ENCODE measurements around the gene PLAAT3. TPM values are rescaled to one million over a fixed set of nuclear protein-coding genes. Genes with fewer than 3 reads are reported as not detected.
"Not testable (repeated sequence)": the region's sequence is repeated elsewhere in the genome, so short reads cannot be mapped to it uniquely, and the experiment has no call there.

PLAAT3 gene
- total RNA-seq, 2 donors from 2014 or later = 5.4 to 7.6 TPM

GRCh38 chr11:63528729-63529278 lies 85.4 kb downstream of the PLAAT3 start:
- not testable (repeated sequence) for H3K36me3 Mint-ChIP-seq (ENCODE audit: low read depth); H3K4me3 Mint-ChIP-seq; H3K27ac Mint-ChIP-seq; ATAC-seq (replicated peaks); H3K27me3 Mint-ChIP-seq; H3K9me3 Mint-ChIP-seq
- H3K4me1 Mint-ChIP-seq = peaks cover 27% of the 10 kb centered on the region

GRCh38 chr11:63528156-63528555 lies 86.1 kb downstream of the PLAAT3 start:
- H3K9me3 Mint-ChIP-seq; ATAC-seq (replicated peaks); H3K4me3 Mint-ChIP-seq; H3K27me3 Mint-ChIP-seq; H3K36me3 Mint-ChIP-seq (ENCODE audit: low read depth); H3K27ac Mint-ChIP-seq: not testable (repeated sequence)
- H3K4me1 Mint-ChIP-seq = peaks cover 21% of the 10 kb centered on the region

GRCh38 chr11:63527667-63528066 lies 86.6 kb downstream of the PLAAT3 start:
- Mint-ChIP-seq H3K36me3 (ENCODE audit: low read depth) (no peaks in the 10 kb centered on the region), H3K4me3 (no peak overlapping the region), H3K27ac (no peak overlapping the region), H3K9me3 (no peaks in the 10 kb centered on the region), H3K27me3 (peaks cover 4% of the 10 kb centered on the region), H3K4me1 (peaks cover 20% of the 10 kb centered on the region)
- no peak for ATAC-seq (replicated peaks)

Other genes starting within 250 kb of the PLAAT3 start
- gene SLC22A9, start 244.6 kb downstream of the PLAAT3 start, total RNA-seq = not detected
- gene PLAAT5, start 123.3 kb downstream of the PLAAT3 start, total RNA-seq = under 1 TPM in 1 of 2 donors, not detected in 1; 0.11 TPM
- gene LGALS12, start 108.3 kb downstream of the PLAAT3 start, total RNA-seq = not detected
- gene PLAAT4, start 77.6 kb downstream of the PLAAT3 start, total RNA-seq = 10 to 100 TPM; 20.7 to 22.1 TPM
- gene PLAAT2, start 51.1 kb downstream of the PLAAT3 start, total RNA-seq = not detected
- gene ATL3, start 56.9 kb upstream of the PLAAT3 start, total RNA-seq = 10 to 100 TPM; 31.1 to 33.3 TPM
- gene RTN3, start 67.1 kb upstream of the PLAAT3 start, total RNA-seq = 10 to 100 TPM; 53.2 to 59.3 TPM
- gene ZFTA, start 154.3 kb upstream of the PLAAT3 start, total RNA-seq = 1 to 10 TPM in 1 of 2 donors, under 1 TPM in 1; 0.45 to 1.3 TPM
- gene SPINDOC, start 199.0 kb upstream of the PLAAT3 start, total RNA-seq = 10 to 100 TPM; 26.0 to 51.8 TPM
- gene MARK2, start 224.7 kb upstream of the PLAAT3 start, total RNA-seq = 10 to 100 TPM; 24.1 to 35.8 TPM